GM10266 (cell line): ENCODE data around the gene SUN1.

Experiments used
- DNase-seq: peaks from one replicate; pipeline ENCODE4 v3.0.0; 2012; ENCODE audit errors: extremely low spot score
- TF ChIP-seq, protein P1 (sequence below): IDR thresholded peaks from 2 replicates; pipeline ENCODE4 v1.5.1; 2012; ENCODE audit warnings: mild to moderate bottlenecking, low read depth; ENCODE audit not compliant: control insufficient read depth, insufficient read depth; ENCODE audit errors: missing control alignments

The SUN1 gene

DNA sequence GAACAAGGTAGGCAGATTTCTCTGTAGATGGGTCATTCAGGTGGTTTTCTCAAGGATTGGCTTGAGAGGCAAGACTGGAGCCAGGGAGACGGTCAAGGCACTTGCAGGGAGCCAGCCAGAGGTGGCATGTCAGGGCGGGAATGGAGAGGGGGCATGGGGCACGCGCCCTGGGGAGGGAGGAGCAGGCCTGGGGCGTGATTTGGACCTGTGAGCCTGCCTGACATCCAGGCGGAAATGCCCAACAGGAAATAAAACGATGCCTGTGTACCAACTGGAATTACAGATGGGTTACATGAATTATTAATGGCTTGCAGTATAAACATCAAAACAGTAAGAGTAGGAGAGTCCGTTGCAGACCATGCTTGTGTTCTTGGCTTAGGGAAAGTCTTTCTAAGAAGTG is 8.6 kb upstream of the SUN1 start:
- DNase-seq = no peak
- TF ChIP-seq, protein P1, sequence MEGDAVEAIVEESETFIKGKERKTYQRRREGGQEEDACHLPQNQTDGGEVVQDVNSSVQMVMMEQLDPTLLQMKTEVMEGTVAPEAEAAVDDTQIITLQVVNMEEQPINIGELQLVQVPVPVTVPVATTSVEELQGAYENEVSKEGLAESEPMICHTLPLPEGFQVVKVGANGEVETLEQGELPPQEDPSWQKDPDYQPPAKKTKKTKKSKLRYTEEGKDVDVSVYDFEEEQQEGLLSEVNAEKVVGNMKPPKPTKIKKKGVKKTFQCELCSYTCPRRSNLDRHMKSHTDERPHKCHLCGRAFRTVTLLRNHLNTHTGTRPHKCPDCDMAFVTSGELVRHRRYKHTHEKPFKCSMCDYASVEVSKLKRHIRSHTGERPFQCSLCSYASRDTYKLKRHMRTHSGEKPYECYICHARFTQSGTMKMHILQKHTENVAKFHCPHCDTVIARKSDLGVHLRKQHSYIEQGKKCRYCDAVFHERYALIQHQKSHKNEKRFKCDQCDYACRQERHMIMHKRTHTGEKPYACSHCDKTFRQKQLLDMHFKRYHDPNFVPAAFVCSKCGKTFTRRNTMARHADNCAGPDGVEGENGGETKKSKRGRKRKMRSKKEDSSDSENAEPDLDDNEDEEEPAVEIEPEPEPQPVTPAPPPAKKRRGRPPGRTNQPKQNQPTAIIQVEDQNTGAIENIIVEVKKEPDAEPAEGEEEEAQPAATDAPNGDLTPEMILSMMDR = no peak

- TF ChIP-seq, protein P1 = no peak
- DNase-seq = no peak
Measured at GRCh38 chr7:824081-824480, 8.2 kb upstream of the SUN1 start.

DNA sequence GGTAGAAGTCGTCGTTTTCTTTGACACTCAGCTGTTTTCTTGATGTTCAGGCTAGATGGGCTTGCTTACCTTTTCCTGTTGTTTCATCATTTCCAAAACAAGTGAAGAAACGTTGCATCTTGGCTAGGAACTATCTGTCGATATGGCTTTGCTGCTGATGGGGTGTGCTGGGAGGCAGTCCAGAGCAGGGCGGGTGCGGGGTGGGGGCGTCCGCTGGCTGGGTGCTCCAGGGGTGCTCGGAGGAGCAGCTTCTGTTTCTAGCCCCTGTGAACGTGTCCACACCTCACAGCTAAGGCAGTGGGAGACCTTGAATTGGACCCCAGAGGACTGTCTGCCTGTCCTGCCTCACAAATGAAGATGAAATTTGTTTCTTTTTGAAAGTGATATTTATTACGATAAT is 7.6 kb upstream of the SUN1 start:
- DNase-seq = no peak
- TF ChIP-seq, protein P1 = no peak

- TF ChIP-seq, protein P1 = no peak
- no peak for DNase-seq
Measured at GRCh38 chr7:825386-825785, 6.9 kb upstream of the SUN1 start.

DNA sequence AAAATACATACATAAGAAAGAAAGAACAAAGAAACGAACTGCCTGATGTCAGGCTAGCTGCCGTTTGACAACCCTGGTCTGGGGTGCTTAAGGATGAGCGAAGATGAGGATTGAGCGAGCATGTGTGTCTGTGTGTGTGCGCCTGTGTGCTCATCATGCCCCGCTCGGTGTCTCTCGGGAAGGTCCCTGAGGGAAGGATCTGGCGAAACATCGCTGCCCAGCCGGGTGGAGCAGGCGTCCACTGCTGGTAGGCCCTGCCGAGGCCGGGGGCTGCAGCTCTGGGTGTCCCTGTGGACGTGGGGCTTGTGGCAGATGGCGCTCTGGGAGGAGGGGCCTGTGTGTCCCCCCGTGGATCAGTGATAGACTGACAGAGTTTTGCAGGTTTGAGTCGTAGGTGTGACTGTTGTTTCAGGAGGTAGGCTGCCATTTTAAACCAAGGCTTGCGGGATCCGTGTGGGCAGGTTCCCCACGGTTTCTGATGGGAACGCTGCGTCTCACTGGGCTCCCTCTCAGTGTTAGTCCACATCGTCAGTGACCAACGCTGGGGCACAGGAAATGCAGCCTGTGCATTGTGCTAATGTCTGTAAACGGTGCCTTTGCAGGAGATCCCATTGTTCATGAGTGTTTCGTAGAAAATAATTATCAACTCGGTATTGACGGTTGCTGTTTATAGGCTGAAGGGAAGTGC is 5.9 kb upstream of the SUN1 start:
- DNase-seq = no peak
- TF ChIP-seq, protein P1 = no peak

- no peak for DNase-seq
- TF ChIP-seq, protein P1 = no peak
Measured at GRCh38 chr7:828793-829561, 3.3 kb upstream of the SUN1 start.

DNA sequence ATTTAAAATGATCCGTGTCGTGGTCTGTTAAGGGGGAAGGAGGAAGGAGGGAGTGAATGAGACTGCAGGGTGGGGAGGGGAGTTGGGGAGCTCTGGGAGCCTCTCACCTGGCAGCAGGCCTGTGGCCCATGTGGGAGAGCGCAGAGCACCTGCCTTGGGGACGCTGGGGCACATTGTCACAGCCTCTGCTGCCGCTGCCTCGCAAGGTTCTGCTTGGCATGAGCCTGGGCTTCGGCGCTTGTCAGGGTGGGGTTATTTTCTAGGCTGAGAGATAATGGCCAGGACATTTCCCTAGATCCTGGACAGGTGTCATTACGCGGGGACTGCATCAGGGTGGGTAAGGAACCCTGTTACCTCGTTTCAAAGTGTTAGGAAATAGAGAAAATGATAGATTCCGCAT is 2.2 kb upstream of the SUN1 start:
- DNase-seq = no peak
- TF ChIP-seq, protein P1 = no peak
